K562 (cell line): ENCODE data around the gene FBXO48. TPM values are rescaled to one million over a fixed set of nuclear protein-coding genes. Genes with fewer than 3 reads are reported as not detected.

Source experiments
- ARNT ChIP-seq, 2 experiments: fragments of 450-650 bp; IDR thresholded peaks; 2 replicates each; pipeline ENCODE4 v1.6.1; 2016; ENCODE audit warnings: mild to moderate bottlenecking in 1 of 2
- ATF6 ChIP-seq: sonication (generic); formaldehyde crosslinking; IDR thresholded peaks from 2 replicates; pipeline ENCODE4 v1.4.0; 2020; ENCODE audit warnings: mild to moderate bottlenecking, missing genetic modification reagents
- GABPB2 ChIP-seq: fragments of 250-450 bp; sonication (Bioruptor Pico); conservative IDR thresholded peaks from 2 replicates; pipeline ENCODE4 v1.5.1; 2021; ENCODE audit warnings: mild to moderate bottlenecking
- HDGF ChIP-seq: fragments of 450-650 bp; IDR thresholded peaks from 2 replicates; pipeline ENCODE4 v1.6.1; 2016
- HIVEP1 ChIP-seq: fragments of 250-450 bp; sonication (Bioruptor Pico); IDR thresholded peaks from 2 replicates; pipeline ENCODE4 v1.4.0; 2020; ENCODE audit warnings: mild to moderate bottlenecking
- HMG20B ChIP-seq: fragments of 250-450 bp; sonication (Bioruptor Pico); IDR thresholded peaks from 2 replicates; pipeline ENCODE4 v1.5.0; 2021; ENCODE audit warnings: mild to moderate bottlenecking
- ILK ChIP-seq: fragments of 450-650 bp; IDR thresholded peaks from 2 replicates; pipeline ENCODE4 v1.6.1; 2016; ENCODE audit warnings: missing genetic modification characterization, low read depth, mild to moderate bottlenecking, missing compliant biosample characterization, moderate library complexity, borderline replicate concordance
- MCM2 ChIP-seq: fragments of 450-650 bp; IDR thresholded peaks from 2 replicates; pipeline ENCODE4 v1.6.1; 2017; ENCODE audit warnings: low read depth, mild to moderate bottlenecking
- RFX1 ChIP-seq: fragments of 450-650 bp; IDR thresholded peaks from 2 replicates; pipeline ENCODE4 v1.6.1; 2016; ENCODE audit warnings: mild to moderate bottlenecking, moderate library complexity
- RUNX1 ChIP-seq: sonication (generic); IDR thresholded peaks from 2 replicates; pipeline ENCODE4 v1.6.1; 2016; ENCODE audit warnings: antibody characterized with exemption, low read depth
- SIN3A ChIP-seq, 2 experiments: fragments of 150-350 bp in 1 of 2; IDR thresholded peaks; 2 replicates each; pipeline ENCODE4 v1.6.1; 2011 to 2016; ENCODE audit warnings: borderline replicate concordance in 2 of 2, low read depth in 2 of 2, low read length in 2 of 2, mild to moderate bottlenecking in 2 of 2, moderate library complexity in 2 of 2; ENCODE audit not compliant: control insufficient read depth in 1 of 2
- SMARCA4 ChIP-seq: fragments of 450-650 bp; IDR thresholded peaks from 2 replicates; pipeline ENCODE4 v1.6.1; 2016
- SMARCE1 ChIP-seq: fragments of 450-650 bp; IDR thresholded peaks from 2 replicates; pipeline ENCODE4 v1.7.1; 2016; ENCODE audit warnings: mild to moderate bottlenecking
- SPI1 ChIP-seq: IDR thresholded peaks from 2 replicates; pipeline ENCODE4 v1.6.1; 2011; ENCODE audit warnings: low read depth, low read length, control low read depth, borderline replicate concordance
- SREBF1 ChIP-seq: fragments of 150-350 bp; IDR thresholded peaks from 2 replicates; pipeline ENCODE4 v1.6.1; 2014; ENCODE audit warnings: antibody characterized with exemption, low read depth, low read length, borderline replicate concordance
- SRSF3 ChIP-seq: fragments of 200-400 bp; formaldehyde crosslinking; IDR thresholded peaks from 2 replicates; pipeline ENCODE4 v1.6.1; 2016; ENCODE audit warnings: mild to moderate bottlenecking, low read length, moderate library complexity; ENCODE audit not compliant: insufficient read depth
- TEAD2 ChIP-seq: fragments of 450-650 bp; IDR thresholded peaks from 2 replicates; pipeline ENCODE4 v1.6.1; 2016; ENCODE audit warnings: missing genetic modification characterization, control low read depth, missing compliant biosample characterization
- TGIF2 ChIP-seq: sonication (generic); formaldehyde crosslinking; IDR thresholded peaks from 2 replicates; pipeline ENCODE4 v1.8.1; 2022; ENCODE audit warnings: mild to moderate bottlenecking, missing genetic modification reagents, moderate library complexity
- TRIM28 ChIP-seq: fragments of 450-650 bp; IDR thresholded peaks from 2 replicates; pipeline ENCODE4 v1.6.1; 2017
- USF2 ChIP-seq: sonication (generic); formaldehyde crosslinking; IDR thresholded peaks from 2 replicates; pipeline ENCODE4 v1.5.0; 2020; ENCODE audit warnings: missing genetic modification reagents
- YY1 ChIP-seq, 3 experiments: IDR thresholded peaks; 2 replicates each; pipeline ENCODE4 v1.6.1; 2011; ENCODE audit warnings: low read length in 2 of 3, mild to moderate bottlenecking in 2 of 3, moderate library complexity in 2 of 3, borderline replicate concordance in 1 of 3, control low read depth in 1 of 3, low read depth in 1 of 3; ENCODE audit not compliant: insufficient read depth in 3 of 3, insufficient replicate concordance in 2 of 3, control insufficient read depth in 1 of 3, insufficient read length in 1 of 3; ENCODE audit errors: extremely low read depth in 1 of 3
- ZNF239 ChIP-seq: fragments of 250-450 bp; sonication (Bioruptor Pico); IDR thresholded peaks from 2 replicates; pipeline ENCODE4 v1.4.0; 2020; ENCODE audit warnings: mild to moderate bottlenecking
- ZNF282 ChIP-seq: sonication (generic); formaldehyde crosslinking; IDR thresholded peaks from 2 replicates; pipeline ENCODE4 v1.8.1; 2023; ENCODE audit warnings: missing genetic modification reagents
- polyA plus RNA-seq, 8 experiments: library from polyadenylated mRNA; depleted of rRNA in 4 of 8; stranded (reverse) in 5 of 8; unstranded in 3 of 8; fragments of >200 nt; fragmentation: Nextera tagmentation in 2 of 8; fragmentation: Illumina TruSeq in 1 of 8; extraction: Ambion mirVana in 2 of 8; extraction: Trizol in 1 of 8; gene quantifications; 2 replicates each; pipeline versions ENCODE4 v1.2.1 to v1.2.3, GENCODE V29; 2011 to 2014; ENCODE audit warnings: inconsistent platforms in 1 of 8, missing spikeins in 1 of 8
- total RNA-seq, 7 experiments: library from RNA; depleted of rRNA in 6 of 7; stranded (reverse); fragments of >200 nt in 6 of 7; fragmentation: Illumina TruSeq in 2 of 7; extraction: Trizol in 2 of 7; gene quantifications; 2 replicates each; pipeline versions ENCODE4 v1.2.1 to v1.2.3, GENCODE V29; 2011 to 2021; ENCODE audit warnings: low replicate concordance in 1 of 7
- TF ChIP-seq, protein P1 (sequence below), 2 experiments: fragments of 450-650 bp in 1 of 2; IDR thresholded peaks; 2 replicates each; pipeline ENCODE4 v1.6.1; 2011 to 2017; ENCODE audit warnings: low read depth in 2 of 2, antibody characterized with exemption in 1 of 2, borderline replicate concordance in 1 of 2, low read length in 1 of 2, mild to moderate bottlenecking in 1 of 2, mixed read lengths in 1 of 2; ENCODE audit not compliant: control insufficient read depth in 1 of 2

The FBXO48 gene
- total and polyA plus RNA-seq, 9 of the 15 experiments (the other 6 are each of a cell fraction or from before 2014, with no cell fraction given), result 0.36 to 1.8 (median 0.73) TPM

DNA sequence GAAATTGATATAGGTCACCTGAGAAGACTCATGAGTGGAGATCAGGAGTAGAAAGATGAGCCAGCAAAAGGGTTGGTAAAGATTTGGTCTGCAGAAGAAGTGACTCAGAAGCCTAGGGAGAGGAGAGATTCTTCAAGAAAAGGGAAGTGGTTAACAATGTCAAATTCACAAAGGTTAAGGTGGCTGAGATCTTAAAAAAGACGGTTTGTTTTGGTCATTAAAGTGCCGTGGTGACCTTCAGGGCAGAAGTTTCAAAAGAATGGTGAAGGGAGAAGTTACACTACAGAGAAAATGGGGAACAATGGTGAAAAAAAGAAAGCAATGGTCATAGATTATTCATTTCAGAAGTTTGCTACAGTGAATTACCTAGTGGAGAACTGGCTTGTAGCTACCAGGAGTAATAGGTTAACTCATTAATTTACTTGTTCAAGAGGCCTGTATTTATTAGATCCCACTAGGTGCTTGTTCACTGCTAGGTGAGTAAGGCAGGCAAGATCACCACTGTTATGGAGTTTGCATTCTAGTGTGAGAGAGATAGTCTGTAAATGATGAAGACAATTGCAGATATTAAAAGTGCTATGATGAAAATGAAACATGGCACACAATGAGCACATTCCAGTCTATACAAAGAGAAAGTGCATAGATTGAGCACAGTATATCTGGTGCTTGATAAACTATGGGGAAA is 43.0 kb downstream of the FBXO48 start (continued):
- TF ChIP-seq ATF6, result no peak
- TF ChIP-seq ZNF282 (CRISPR knock-in tag), result no peak
- peak; percentile 95; the same call in 1 of the 2 replicates for TF ChIP-seq SMARCE1
- TF ChIP-seq, protein P1, sequence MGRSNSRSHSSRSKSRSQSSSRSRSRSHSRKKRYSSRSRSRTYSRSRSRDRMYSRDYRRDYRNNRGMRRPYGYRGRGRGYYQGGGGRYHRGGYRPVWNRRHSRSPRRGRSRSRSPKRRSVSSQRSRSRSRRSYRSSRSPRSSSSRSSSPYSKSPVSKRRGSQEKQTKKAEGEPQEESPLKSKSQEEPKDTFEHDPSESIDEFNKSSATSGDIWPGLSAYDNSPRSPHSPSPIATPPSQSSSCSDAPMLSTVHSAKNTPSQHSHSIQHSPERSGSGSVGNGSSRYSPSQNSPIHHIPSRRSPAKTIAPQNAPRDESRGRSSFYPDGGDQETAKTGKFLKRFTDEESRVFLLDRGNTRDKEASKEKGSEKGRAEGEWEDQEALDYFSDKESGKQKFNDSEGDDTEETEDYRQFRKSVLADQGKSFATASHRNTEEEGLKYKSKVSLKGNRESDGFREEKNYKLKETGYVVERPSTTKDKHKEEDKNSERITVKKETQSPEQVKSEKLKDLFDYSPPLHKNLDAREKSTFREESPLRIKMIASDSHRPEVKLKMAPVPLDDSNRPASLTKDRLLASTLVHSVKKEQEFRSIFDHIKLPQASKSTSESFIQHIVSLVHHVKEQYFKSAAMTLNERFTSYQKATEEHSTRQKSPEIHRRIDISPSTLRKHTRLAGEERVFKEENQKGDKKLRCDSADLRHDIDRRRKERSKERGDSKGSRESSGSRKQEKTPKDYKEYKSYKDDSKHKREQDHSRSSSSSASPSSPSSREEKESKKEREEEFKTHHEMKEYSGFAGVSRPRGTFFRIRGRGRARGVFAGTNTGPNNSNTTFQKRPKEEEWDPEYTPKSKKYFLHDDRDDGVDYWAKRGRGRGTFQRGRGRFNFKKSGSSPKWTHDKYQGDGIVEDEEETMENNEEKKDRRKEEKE (IDR thresholded peaks at IDR 0.05; ENCODE audit: borderline replicate concordance in 1 of 2, control insufficient read depth in 1 of 2, low read depth in 2 of 2, low read length in 1 of 2), result no peak
- no peak for TF ChIP-seq ZNF239 (CRISPR knock-in tag)
- TF ChIP-seq ARNT (IDR thresholded peaks at IDR 0.05), result no peak
- no peak for TF ChIP-seq TEAD2 (tag)
- TF ChIP-seq HIVEP1 (CRISPR knock-in tag), result no peak
- no peak for TF ChIP-seq SREBF1
- peak; percentile 76; the same call in 1 of the 2 replicates for TF ChIP-seq SMARCA4
- no peak for TF ChIP-seq USF2 (CRISPR knock-in tag)
- TF ChIP-seq HDGF, result no peak
- TF ChIP-seq MCM2, result no peak
- TF ChIP-seq SPI1, result peak; percentile 99
- TF ChIP-seq TGIF2 (CRISPR knock-in tag), result no peak
- TF ChIP-seq TRIM28, result no peak
- TF ChIP-seq ILK (tag), result no peak
- TF ChIP-seq RUNX1, result no peak
- no peak for TF ChIP-seq GABPB2 (CRISPR knock-in tag)
- no peak for TF ChIP-seq RFX1
- no peak for TF ChIP-seq SRSF3
- TF ChIP-seq YY1 (IDR thresholded peaks at IDR 0.05; ENCODE audit: borderline replicate concordance in 1 of 3, control insufficient read depth in 1 of 3, extremely low read depth in 1 of 3, insufficient read depth in 3 of 3, insufficient read length in 1 of 3, insufficient replicate concordance in 2 of 3, low read depth in 1 of 3, low read length in 2 of 3), result no peak
- no peak for TF ChIP-seq SIN3A (IDR thresholded peaks at IDR 0.05; ENCODE audit: borderline replicate concordance in 2 of 2, control insufficient read depth in 1 of 2, low read depth in 2 of 2, low read length in 2 of 2)
- no peak for TF ChIP-seq HMG20B (CRISPR knock-in tag)
